K562 (cell line): ENCODE results near the gene EFCAB5. TPM values are rescaled to one million over a fixed set of nuclear protein-coding genes. Genes with fewer than 3 reads are reported as not detected.

ENCODE experiments used
- ADNP ChIP-seq: fragments of 200-800 bp; sonication (Bioruptor generic); IDR thresholded peaks from 2 replicates; pipeline ENCODE4 v1.6.1; 2016; ENCODE audit warnings: missing genetic modification characterization, missing compliant biosample characterization
- CREB1 ChIP-seq, 2 experiments: sonication (generic) in 1 of 2; formaldehyde crosslinking in 1 of 2; IDR thresholded peaks; 2 replicates each; pipeline versions ENCODE4 v1.6.1 to v1.8.0; 2012 to 2022; ENCODE audit warnings: inconsistent platforms in 1 of 2, mild to moderate bottlenecking in 1 of 2, missing genetic modification reagents in 1 of 2, moderate library complexity in 1 of 2
- ERF ChIP-seq: fragments of 450-650 bp; formaldehyde crosslinking; IDR thresholded peaks from 2 replicates; pipeline ENCODE4 v1.4.0; 2020; ENCODE audit warnings: mild to moderate bottlenecking, mixed read lengths
- ETV6 ChIP-seq, 3 experiments: fragments of 150-350 bp in 1 of 3; sonication (generic) in 1 of 3; formaldehyde crosslinking in 1 of 3; IDR thresholded peaks; 2 replicates each; pipeline versions ENCODE4 v1.6.1 to v1.8.0; 2014 to 2022; ENCODE audit warnings: borderline replicate concordance in 2 of 3, low read depth in 2 of 3, antibody characterized with exemption in 1 of 3, low read length in 1 of 3, mild to moderate bottlenecking in 1 of 3, missing genetic modification reagents in 1 of 3
- EWSR1 ChIP-seq: fragments of 450-650 bp; IDR thresholded peaks from 2 replicates; pipeline ENCODE4 v1.6.1; 2018; ENCODE audit warnings: borderline replicate concordance, mild to moderate bottlenecking, low read depth, moderate library complexity; ENCODE audit not compliant: partially characterized antibody
- FOXJ3 ChIP-seq: sonication (generic); formaldehyde crosslinking; IDR thresholded peaks from 2 replicates; pipeline ENCODE4 v1.4.0; 2020; ENCODE audit warnings: mild to moderate bottlenecking, missing genetic modification reagents
- HNRNPUL1 ChIP-seq: fragments of 200-400 bp; formaldehyde crosslinking; IDR thresholded peaks from 2 replicates; pipeline ENCODE4 v1.6.1; 2017; ENCODE audit warnings: low read length
- JUN ChIP-seq, 2 experiments: sonication (generic) in 1 of 2; formaldehyde crosslinking in 1 of 2; IDR thresholded peaks; 2 replicates each; pipeline versions ENCODE4 v1.6.1 to v1.8.0; 2012 to 2022; ENCODE audit warnings: borderline replicate concordance in 2 of 2, mild to moderate bottlenecking in 2 of 2, improper control_type of control experiment in 1 of 2, low read depth in 1 of 2, low read length in 1 of 2, missing genetic modification reagents in 1 of 2
- NUFIP1 ChIP-seq: fragments of 450-650 bp; IDR thresholded peaks from 2 replicates; pipeline ENCODE4 v1.6.1; 2018; ENCODE audit not compliant: partially characterized antibody
- SMARCA4 ChIP-seq: fragments of 450-650 bp; IDR thresholded peaks from 2 replicates; pipeline ENCODE4 v1.6.1; 2016
- TBP ChIP-seq: optimal IDR thresholded peaks from 2 replicates; pipeline ENCODE3; 2011; ENCODE audit warnings: low read depth, low read length, improper control_type of control experiment
- XRCC5 ChIP-seq: fragments of 200-400 bp; formaldehyde crosslinking; IDR thresholded peaks from 2 replicates; pipeline ENCODE4 v1.6.1; 2017; ENCODE audit warnings: low read depth, mild to moderate bottlenecking, low read length
- ZNF133 ChIP-seq: fragments of 250-450 bp; sonication (Bioruptor Pico); IDR thresholded peaks from 2 replicates; pipeline ENCODE4 v1.4.0; 2020; ENCODE audit warnings: mild to moderate bottlenecking
- ZNF696 ChIP-seq: fragments of 250-450 bp; sonication (Bioruptor Pico); conservative IDR thresholded peaks from 2 replicates; pipeline ENCODE4 v1.4.0; 2020; ENCODE audit warnings: mild to moderate bottlenecking, moderate library complexity
- polyA plus RNA-seq, 8 experiments: library from polyadenylated mRNA; depleted of rRNA in 4 of 8; stranded (reverse) in 5 of 8; unstranded in 3 of 8; fragments of >200 nt; fragmentation: Nextera tagmentation in 2 of 8; fragmentation: Illumina TruSeq in 1 of 8; extraction: Ambion mirVana in 2 of 8; extraction: Trizol in 1 of 8; gene quantifications; 2 replicates each; pipeline versions ENCODE4 v1.2.1 to v1.2.3, GENCODE V29; 2011 to 2014; ENCODE audit warnings: inconsistent platforms in 1 of 8, missing spikeins in 1 of 8
- total RNA-seq, 7 experiments: library from RNA; depleted of rRNA in 6 of 7; stranded (reverse); fragments of >200 nt in 6 of 7; fragmentation: Illumina TruSeq in 2 of 7; extraction: Trizol in 2 of 7; gene quantifications; 2 replicates each; pipeline versions ENCODE4 v1.2.1 to v1.2.3, GENCODE V29; 2011 to 2021; ENCODE audit warnings: low replicate concordance in 1 of 7
- TF ChIP-seq, protein P1 (sequence below): fragments of 450-650 bp; formaldehyde crosslinking; IDR thresholded peaks from 2 replicates; pipeline ENCODE4 v1.4.0; 2022; ENCODE audit warnings: missing genetic modification characterization
- TF ChIP-seq, protein P2 (sequence below), 2 experiments: fragments of 450-650 bp in 1 of 2; IDR thresholded peaks; 2 replicates each; pipeline ENCODE4 v1.6.1; 2011 to 2017; ENCODE audit warnings: low read depth in 2 of 2, antibody characterized with exemption in 1 of 2, borderline replicate concordance in 1 of 2, low read length in 1 of 2, mild to moderate bottlenecking in 1 of 2, mixed read lengths in 1 of 2; ENCODE audit not compliant: control insufficient read depth in 1 of 2
- TF ChIP-seq, protein P3 (sequence below): fragments of 250-450 bp; sonication (Bioruptor Pico); IDR thresholded peaks from 2 replicates; pipeline ENCODE4 v1.5.0; 2021
- TF ChIP-seq, protein P4 (sequence below): fragments of 450-650 bp; IDR thresholded peaks from 2 replicates; pipeline ENCODE4 v1.6.1; 2017; ENCODE audit warnings: antibody characterized with exemption

EFCAB5 gene
- total and polyA plus RNA-seq, 9 of the 15 experiments (the other 6 are each of a cell fraction or from before 2014, with no cell fraction given): 0.06 to 0.11 TPM; not detected in 7

DNA sequence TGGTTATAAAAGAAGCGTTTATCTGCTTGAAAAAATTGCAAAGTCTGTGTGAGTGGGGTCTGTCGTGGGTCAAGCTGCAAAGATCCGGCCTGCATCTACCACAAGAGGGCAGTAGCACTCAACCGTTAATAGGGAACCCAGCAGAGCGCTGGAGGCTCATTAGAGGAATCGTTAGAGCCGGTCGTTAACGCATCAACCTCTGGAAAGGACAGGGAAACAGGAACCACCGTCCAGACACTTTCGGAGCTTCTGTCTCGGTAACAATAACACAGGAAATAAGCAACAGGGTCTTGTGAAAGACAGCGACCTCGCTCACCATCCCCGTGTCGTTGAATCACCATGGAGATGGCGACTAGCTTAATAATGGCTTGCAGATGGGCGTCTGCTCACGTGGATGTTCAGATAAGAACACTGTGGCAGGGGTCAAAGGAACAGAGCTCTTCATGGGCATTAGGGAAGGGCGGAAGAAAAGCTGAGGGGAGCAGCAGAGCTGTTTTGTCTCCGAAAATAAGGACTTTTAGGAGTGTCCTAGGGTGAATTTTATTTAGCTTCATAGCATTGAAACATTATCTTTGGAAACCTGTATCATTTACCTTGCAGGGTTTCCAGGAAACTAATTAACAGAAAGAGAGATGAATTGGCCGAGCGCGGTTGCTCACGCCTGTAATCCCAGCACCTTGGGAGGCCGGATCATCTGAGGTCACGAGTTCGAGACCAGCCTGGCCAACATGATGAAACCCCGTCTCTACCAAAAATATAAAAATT lies 163.3 kb downstream of the EFCAB5 start (continued):
- no peak for TF ChIP-seq EWSR1
- TF ChIP-seq, protein P1, sequence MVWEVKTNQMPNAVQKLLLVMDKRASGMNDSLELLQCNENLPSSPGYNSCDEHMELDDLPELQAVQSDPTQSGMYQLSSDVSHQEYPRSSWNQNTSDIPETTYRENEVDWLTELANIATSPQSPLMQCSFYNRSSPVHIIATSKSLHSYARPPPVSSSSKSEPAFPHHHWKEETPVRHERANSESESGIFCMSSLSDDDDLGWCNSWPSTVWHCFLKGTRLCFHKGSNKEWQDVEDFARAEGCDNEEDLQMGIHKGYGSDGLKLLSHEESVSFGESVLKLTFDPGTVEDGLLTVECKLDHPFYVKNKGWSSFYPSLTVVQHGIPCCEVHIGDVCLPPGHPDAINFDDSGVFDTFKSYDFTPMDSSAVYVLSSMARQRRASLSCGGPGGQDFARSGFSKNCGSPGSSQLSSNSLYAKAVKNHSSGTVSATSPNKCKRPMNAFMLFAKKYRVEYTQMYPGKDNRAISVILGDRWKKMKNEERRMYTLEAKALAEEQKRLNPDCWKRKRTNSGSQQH (CRISPR knock-in tag): no peak
- TF ChIP-seq ADNP (tag): peak; percentile 97
- TF ChIP-seq, protein P2, sequence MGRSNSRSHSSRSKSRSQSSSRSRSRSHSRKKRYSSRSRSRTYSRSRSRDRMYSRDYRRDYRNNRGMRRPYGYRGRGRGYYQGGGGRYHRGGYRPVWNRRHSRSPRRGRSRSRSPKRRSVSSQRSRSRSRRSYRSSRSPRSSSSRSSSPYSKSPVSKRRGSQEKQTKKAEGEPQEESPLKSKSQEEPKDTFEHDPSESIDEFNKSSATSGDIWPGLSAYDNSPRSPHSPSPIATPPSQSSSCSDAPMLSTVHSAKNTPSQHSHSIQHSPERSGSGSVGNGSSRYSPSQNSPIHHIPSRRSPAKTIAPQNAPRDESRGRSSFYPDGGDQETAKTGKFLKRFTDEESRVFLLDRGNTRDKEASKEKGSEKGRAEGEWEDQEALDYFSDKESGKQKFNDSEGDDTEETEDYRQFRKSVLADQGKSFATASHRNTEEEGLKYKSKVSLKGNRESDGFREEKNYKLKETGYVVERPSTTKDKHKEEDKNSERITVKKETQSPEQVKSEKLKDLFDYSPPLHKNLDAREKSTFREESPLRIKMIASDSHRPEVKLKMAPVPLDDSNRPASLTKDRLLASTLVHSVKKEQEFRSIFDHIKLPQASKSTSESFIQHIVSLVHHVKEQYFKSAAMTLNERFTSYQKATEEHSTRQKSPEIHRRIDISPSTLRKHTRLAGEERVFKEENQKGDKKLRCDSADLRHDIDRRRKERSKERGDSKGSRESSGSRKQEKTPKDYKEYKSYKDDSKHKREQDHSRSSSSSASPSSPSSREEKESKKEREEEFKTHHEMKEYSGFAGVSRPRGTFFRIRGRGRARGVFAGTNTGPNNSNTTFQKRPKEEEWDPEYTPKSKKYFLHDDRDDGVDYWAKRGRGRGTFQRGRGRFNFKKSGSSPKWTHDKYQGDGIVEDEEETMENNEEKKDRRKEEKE (IDR thresholded peaks at IDR 0.05; ENCODE audit: borderline replicate concordance in 1 of 2, control insufficient read depth in 1 of 2, low read depth in 2 of 2, low read length in 1 of 2): no peak
- no peak for TF ChIP-seq HNRNPUL1
- TF ChIP-seq CREB1 (IDR thresholded peaks at IDR 0.05): no peak
- TF ChIP-seq CREB1 (CRISPR knock-in tag; IDR thresholded peaks at IDR 0.05): no peak
- peak; percentile 48; the same call in 1 of the 2 replicates for TF ChIP-seq JUN (IDR thresholded peaks at IDR 0.05; ENCODE audit: borderline replicate concordance, low read depth, low read length)
- no peak for TF ChIP-seq JUN (CRISPR knock-in tag; IDR thresholded peaks at IDR 0.05; ENCODE audit: borderline replicate concordance)
- TF ChIP-seq, protein P3, sequence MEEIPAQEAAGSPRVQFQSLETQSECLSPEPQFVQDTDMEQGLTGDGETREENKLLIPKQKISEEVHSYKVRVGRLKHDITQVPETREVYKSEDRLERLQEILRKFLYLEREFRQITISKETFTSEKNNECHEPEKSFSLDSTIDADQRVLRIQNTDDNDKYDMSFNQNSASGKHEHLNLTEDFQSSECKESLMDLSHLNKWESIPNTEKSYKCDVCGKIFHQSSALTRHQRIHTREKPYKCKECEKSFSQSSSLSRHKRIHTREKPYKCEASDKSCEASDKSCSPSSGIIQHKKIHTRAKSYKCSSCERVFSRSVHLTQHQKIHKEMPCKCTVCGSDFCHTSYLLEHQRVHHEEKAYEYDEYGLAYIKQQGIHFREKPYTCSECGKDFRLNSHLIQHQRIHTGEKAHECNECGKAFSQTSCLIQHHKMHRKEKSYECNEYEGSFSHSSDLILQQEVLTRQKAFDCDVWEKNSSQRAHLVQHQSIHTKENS (CRISPR knock-in tag): no peak
- no peak for TF ChIP-seq ETV6 (IDR thresholded peaks at IDR 0.05; ENCODE audit: borderline replicate concordance in 1 of 2, low read depth in 2 of 2, low read length in 1 of 2)
- no peak for TF ChIP-seq ETV6 (CRISPR knock-in tag; IDR thresholded peaks at IDR 0.05; ENCODE audit: borderline replicate concordance)
- TF ChIP-seq, protein P4, sequence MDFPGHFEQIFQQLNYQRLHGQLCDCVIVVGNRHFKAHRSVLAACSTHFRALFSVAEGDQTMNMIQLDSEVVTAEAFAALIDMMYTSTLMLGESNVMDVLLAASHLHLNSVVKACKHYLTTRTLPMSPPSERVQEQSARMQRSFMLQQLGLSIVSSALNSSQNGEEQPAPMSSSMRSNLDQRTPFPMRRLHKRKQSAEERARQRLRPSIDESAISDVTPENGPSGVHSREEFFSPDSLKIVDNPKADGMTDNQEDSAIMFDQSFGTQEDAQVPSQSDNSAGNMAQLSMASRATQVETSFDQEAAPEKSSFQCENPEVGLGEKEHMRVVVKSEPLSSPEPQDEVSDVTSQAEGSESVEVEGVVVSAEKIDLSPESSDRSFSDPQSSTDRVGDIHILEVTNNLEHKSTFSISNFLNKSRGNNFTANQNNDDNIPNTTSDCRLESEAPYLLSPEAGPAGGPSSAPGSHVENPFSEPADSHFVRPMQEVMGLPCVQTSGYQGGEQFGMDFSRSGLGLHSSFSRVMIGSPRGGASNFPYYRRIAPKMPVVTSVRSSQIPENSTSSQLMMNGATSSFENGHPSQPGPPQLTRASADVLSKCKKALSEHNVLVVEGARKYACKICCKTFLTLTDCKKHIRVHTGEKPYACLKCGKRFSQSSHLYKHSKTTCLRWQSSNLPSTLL: no peak
- TF ChIP-seq TBP: no peak
- TF ChIP-seq SMARCA4: no peak; the same call in 1 of the 2 replicates
- no peak for TF ChIP-seq ZNF696
- TF ChIP-seq ERF (CRISPR knock-in tag): no peak
- TF ChIP-seq XRCC5: peak; percentile 87; the same call in 1 of the 2 replicates
- peak; percentile 34; the same call in 1 of the 2 replicates for TF ChIP-seq FOXJ3 (CRISPR knock-in tag)
- no peak for TF ChIP-seq NUFIP1
- TF ChIP-seq ZNF133: no peak
